ENCODE data around the gene PNMA8B. TPM values are rescaled to one million over a fixed set of nuclear protein-coding genes. Genes with fewer than 3 reads are reported as not detected.

PNMA8B gene
- total RNA-seq, 1 donor from 2014 or later: 1.9 TPM

DNA sequence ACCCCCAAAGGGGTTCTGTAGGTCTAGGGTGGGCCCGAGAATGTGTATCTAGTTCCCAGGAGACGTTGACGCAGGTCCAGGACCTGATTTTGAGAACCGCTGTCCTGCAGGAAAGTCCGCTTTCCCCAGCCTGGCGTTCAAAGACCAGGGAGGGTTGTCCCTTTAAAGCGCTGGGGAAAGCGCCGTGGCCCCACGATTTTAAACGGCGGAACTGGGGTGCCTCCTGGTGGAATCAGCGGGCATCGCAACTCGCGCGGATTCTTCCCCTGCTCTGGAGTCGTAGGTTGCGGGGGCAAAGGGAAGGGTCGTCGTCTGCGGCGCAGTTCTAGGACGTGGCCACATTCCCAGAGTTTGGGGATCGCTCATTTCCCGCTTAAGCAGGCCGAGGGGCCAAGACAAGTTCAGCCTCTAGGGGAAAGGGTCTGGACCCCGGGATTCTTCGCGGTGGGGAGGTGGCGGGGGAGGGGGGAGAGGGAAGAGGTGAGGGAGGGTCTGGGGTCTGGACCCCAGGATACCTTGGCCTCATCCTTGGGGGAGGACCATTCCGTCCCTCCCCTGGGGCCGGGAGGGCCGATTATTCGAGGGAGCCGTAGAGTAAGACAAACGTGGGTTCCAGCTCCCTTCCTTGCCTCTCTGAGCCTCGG is 7.7 kb downstream of the PNMA8B start:
- Mint-ChIP-seq H3K4me1 (ENCODE audit: low read depth, unreplicated experiment) (peaks cover 12% of the 10 kb centered on the region), H3K27me3 (ENCODE audit: low read depth, unreplicated experiment) (peaks cover 35% of the 10 kb centered on the region), H3K4me3 (ENCODE audit: unreplicated experiment) (no peak overlapping the region), H3K9me3 (ENCODE audit: unreplicated experiment) (no peaks in the 10 kb centered on the region), H3K36me3 (ENCODE audit: low read depth, unreplicated experiment) (no peaks in the 10 kb centered on the region), H3K27ac (ENCODE audit: unreplicated experiment) (no peak overlapping the region)
- no peaks in the 10 kb centered on the region for H4K20me1 ChIP-seq (ENCODE audit: insufficient read depth, low read length)
- peak overlapping the region; percentile 8 for H3K9ac ChIP-seq (ENCODE audit: low read length)
- peak overlapping the region; percentile 84 for H3K4me2 ChIP-seq (ENCODE audit: low read length)
- no peak overlapping the region for H3K27ac ChIP-seq (ENCODE audit: low read depth, low read length)
- H3K9me3 ChIP-seq (ENCODE audit: insufficient read depth, low read depth, low read length): no peaks in the 10 kb centered on the region
- no peaks in the 10 kb centered on the region for H3K36me3 ChIP-seq (ENCODE audit: insufficient read depth, low read length)
- FAIRE-seq: no peak
- peaks cover 18% of the 10 kb centered on the region for H3K4me1 ChIP-seq (ENCODE audit: insufficient read depth, low read length)
- peak overlapping the region; percentile 49 for H3K4me3 ChIP-seq (ENCODE audit: insufficient read depth, low read depth, low read length)
- DNase-seq (ENCODE audit: low read depth): no peak
- H2AFZ ChIP-seq (ENCODE audit: low read depth, low read length): peak overlapping the region; percentile 65
- no peaks in the 10 kb centered on the region for H3K79me2 ChIP-seq (ENCODE audit: insufficient read depth, low read length)
- H3K27me3 ChIP-seq (ENCODE audit: insufficient read depth, low read length): peaks cover 25% of the 10 kb centered on the region
- TF ChIP-seq EZH2 (IDR thresholded peaks at IDR 0.05; ENCODE audit: insufficient read depth, low read length): no peak
- TF ChIP-seq, protein P1, sequence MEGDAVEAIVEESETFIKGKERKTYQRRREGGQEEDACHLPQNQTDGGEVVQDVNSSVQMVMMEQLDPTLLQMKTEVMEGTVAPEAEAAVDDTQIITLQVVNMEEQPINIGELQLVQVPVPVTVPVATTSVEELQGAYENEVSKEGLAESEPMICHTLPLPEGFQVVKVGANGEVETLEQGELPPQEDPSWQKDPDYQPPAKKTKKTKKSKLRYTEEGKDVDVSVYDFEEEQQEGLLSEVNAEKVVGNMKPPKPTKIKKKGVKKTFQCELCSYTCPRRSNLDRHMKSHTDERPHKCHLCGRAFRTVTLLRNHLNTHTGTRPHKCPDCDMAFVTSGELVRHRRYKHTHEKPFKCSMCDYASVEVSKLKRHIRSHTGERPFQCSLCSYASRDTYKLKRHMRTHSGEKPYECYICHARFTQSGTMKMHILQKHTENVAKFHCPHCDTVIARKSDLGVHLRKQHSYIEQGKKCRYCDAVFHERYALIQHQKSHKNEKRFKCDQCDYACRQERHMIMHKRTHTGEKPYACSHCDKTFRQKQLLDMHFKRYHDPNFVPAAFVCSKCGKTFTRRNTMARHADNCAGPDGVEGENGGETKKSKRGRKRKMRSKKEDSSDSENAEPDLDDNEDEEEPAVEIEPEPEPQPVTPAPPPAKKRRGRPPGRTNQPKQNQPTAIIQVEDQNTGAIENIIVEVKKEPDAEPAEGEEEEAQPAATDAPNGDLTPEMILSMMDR (IDR thresholded peaks at IDR 0.05; ENCODE audit: insufficient read depth, low read depth, low read length): peak; percentile 86

DNA sequence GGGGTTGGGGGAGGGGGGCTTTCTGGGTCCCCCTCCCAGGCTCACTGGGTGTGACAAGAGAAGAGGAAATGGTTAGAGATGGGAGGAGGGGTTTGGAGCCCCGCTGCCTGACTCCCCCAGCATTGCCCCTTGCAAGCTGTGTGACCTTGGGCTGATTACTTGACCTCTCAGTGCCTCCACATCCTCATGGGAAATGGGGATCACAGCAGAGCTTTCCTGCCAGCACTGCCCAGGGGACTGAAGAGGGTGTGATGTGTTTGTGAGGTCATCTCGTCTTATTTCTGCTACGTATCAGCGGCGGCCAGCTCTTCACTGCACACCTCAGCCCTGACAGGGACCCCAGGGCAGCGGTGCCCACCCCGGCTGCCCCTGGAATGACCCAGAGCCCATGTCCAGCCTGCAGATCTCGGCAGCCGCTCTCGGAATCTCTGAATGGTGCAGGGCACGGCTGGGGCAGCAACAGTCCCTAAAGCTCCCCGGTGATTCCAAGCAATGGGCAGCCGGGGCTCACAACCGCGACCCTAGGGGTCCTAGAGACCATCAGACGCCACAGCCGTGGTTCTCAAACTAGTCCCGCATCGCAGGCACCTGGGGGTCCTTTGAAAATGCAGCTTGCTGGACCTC is 8.4 kb downstream of the PNMA8B start:
- TF ChIP-seq, protein P1 (IDR thresholded peaks at IDR 0.05; ENCODE audit: insufficient read depth, low read depth, low read length): no peak
- no peak for TF ChIP-seq EZH2 (IDR thresholded peaks at IDR 0.05; ENCODE audit: insufficient read depth, low read length)
- FAIRE-seq (no peak), DNase-seq (ENCODE audit: low read depth) (no peak)
- peak overlapping the region; percentile 49 for H3K4me3 ChIP-seq (ENCODE audit: insufficient read depth, low read depth, low read length)
- peaks cover 18% of the 10 kb centered on the region for H3K27me3 ChIP-seq (ENCODE audit: insufficient read depth, low read length)
- H3K9ac ChIP-seq (ENCODE audit: low read length): peak overlapping the region; percentile 8
- H2AFZ ChIP-seq (ENCODE audit: low read depth, low read length): peak overlapping the region; percentile 59
- H3K27ac ChIP-seq (ENCODE audit: low read depth, low read length): no peak overlapping the region
- Mint-ChIP-seq H3K27me3 (ENCODE audit: low read depth, unreplicated experiment) (peaks cover 33% of the 10 kb centered on the region), H3K9me3 (ENCODE audit: unreplicated experiment) (no peaks in the 10 kb centered on the region), H3K4me1 (ENCODE audit: low read depth, unreplicated experiment) (peaks cover 18% of the 10 kb centered on the region), H3K36me3 (ENCODE audit: low read depth, unreplicated experiment) (no peaks in the 10 kb centered on the region), H3K4me3 (ENCODE audit: unreplicated experiment) (no peak overlapping the region), H3K27ac (ENCODE audit: unreplicated experiment) (no peak overlapping the region)
- H3K79me2 ChIP-seq (ENCODE audit: insufficient read depth, low read length): no peaks in the 10 kb centered on the region
- no peaks in the 10 kb centered on the region for H3K36me3 ChIP-seq (ENCODE audit: insufficient read depth, low read length)
- H4K20me1 ChIP-seq (ENCODE audit: insufficient read depth, low read length): no peaks in the 10 kb centered on the region
- H3K4me1 ChIP-seq (ENCODE audit: insufficient read depth, low read length): peaks cover 18% of the 10 kb centered on the region
- no peaks in the 10 kb centered on the region for H3K9me3 ChIP-seq (ENCODE audit: insufficient read depth, low read depth, low read length)
- peak overlapping the region; percentile 84 for H3K4me2 ChIP-seq (ENCODE audit: low read length)

DNA sequence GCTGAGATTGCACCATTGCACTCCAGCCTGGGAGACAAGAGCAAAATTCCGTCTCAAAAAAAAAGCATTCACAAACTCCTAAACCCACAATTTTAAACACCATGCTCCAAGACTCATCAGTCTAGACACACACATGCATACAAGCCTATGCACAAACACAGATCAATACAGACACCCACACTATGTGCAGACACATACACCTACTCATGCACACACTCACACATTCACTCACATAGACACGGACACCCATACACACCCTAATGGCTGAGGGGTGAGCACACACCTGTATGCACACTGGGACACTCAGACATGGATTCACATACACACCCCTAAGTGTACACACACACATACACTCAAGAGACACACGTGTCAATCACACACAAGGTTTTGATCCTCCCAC is 9.3 kb downstream of the PNMA8B start:
- Histone ChIP-seq H3K4me2 (ENCODE audit: low read length) (no peak overlapping the region), H3K4me1 (ENCODE audit: insufficient read depth, low read length) (peaks cover 25% of the 10 kb centered on the region), H3K36me3 (ENCODE audit: insufficient read depth, low read length) (no peaks in the 10 kb centered on the region), H3K4me3 (ENCODE audit: insufficient read depth, low read depth, low read length) (no peak overlapping the region), H3K9ac (ENCODE audit: low read length) (no peak overlapping the region), H3K79me2 (ENCODE audit: insufficient read depth, low read length) (no peaks in the 10 kb centered on the region), H2AFZ (ENCODE audit: low read depth, low read length) (no peak overlapping the region), H3K27ac (ENCODE audit: low read depth, low read length) (no peak overlapping the region), H4K20me1 (ENCODE audit: insufficient read depth, low read length) (no peaks in the 10 kb centered on the region), H3K27me3 (ENCODE audit: insufficient read depth, low read length) (peaks cover 17% of the 10 kb centered on the region), H3K9me3 (ENCODE audit: insufficient read depth, low read depth, low read length) (no peaks in the 10 kb centered on the region)
- TF ChIP-seq, protein P1 (IDR thresholded peaks at IDR 0.05; ENCODE audit: insufficient read depth, low read depth, low read length): no peak
- no peak for TF ChIP-seq EZH2 (IDR thresholded peaks at IDR 0.05; ENCODE audit: insufficient read depth, low read length)
- H3K9me3 Mint-ChIP-seq (ENCODE audit: unreplicated experiment): no peaks in the 10 kb centered on the region
- peaks cover 27% of the 10 kb centered on the region for H3K4me1 Mint-ChIP-seq (ENCODE audit: low read depth, unreplicated experiment)
- peaks cover 25% of the 10 kb centered on the region for H3K27me3 Mint-ChIP-seq (ENCODE audit: low read depth, unreplicated experiment)
- FAIRE-seq: no peak
- no peak overlapping the region for H3K27ac Mint-ChIP-seq (ENCODE audit: unreplicated experiment)
- H3K4me3 Mint-ChIP-seq (ENCODE audit: unreplicated experiment): no peak overlapping the region
- no peaks in the 10 kb centered on the region for H3K36me3 Mint-ChIP-seq (ENCODE audit: low read depth, unreplicated experiment)
- no peak for DNase-seq (ENCODE audit: low read depth)
